ENCODE results near the gene AMBRA1.

The AMBRA1 gene

GRCh38 chr11:46478196-46478595, 115.6 kb downstream of the AMBRA1 start:
- peak in 1 of 51 donors; percentile 20 for DNase-seq

GRCh38 chr11:46477136-46477535, 116.7 kb downstream of the AMBRA1 start:
- no peak for DNase-seq

GRCh38 chr11:46475926-46476545, 117.8 kb downstream of the AMBRA1 start:
- DNase-seq, result no peak

- no peak for DNase-seq
These were observed 118.5 kb downstream of the AMBRA1 start for GRCh38 chr11:46475051-46475925.

- no peak for DNase-seq
These were observed 121.2 kb downstream of the AMBRA1 start for GRCh38 chr11:46472662-46472994.

- DNase-seq, result no peak
These were observed 121.7 kb downstream of the AMBRA1 start for GRCh38 chr11:46471943-46472661.

GRCh38 chr11:46469926-46470325, 123.9 kb downstream of the AMBRA1 start:
- no peak for DNase-seq

GRCh38 chr11:46465683-46466082, 128.1 kb downstream of the AMBRA1 start:
- DNase-seq, result no peak

- DNase-seq, result no peak
These were observed 130.0 kb downstream of the AMBRA1 start for GRCh38 chr11:46463701-46464421.

- DNase-seq, result no peak
These were observed 132.3 kb downstream of the AMBRA1 start for GRCh38 chr11:46461461-46461927.

GRCh38 chr11:46458491-46458890, 135.3 kb downstream of the AMBRA1 start:
- no peak for DNase-seq

GRCh38 chr11:46457659-46458424, 136.0 kb downstream of the AMBRA1 start:
- no peak for DNase-seq

- peak in 1 of 51 donors; percentile 49 for DNase-seq
These were observed 136.8 kb downstream of the AMBRA1 start for GRCh38 chr11:46457021-46457420.

GRCh38 chr11:46456269-46457001, 137.4 kb downstream of the AMBRA1 start:
- peak in 1 of 51 donors; percentile 3 for DNase-seq

GRCh38 chr11:46455834-46456233, 138.0 kb downstream of the AMBRA1 start:
- DNase-seq, result no peak

GRCh38 chr11:46452918-46453517, 140.8 kb downstream of the AMBRA1 start:
- no peak for DNase-seq

- no peak for DNase-seq
These were observed 142.1 kb downstream of the AMBRA1 start for GRCh38 chr11:46451759-46452158.

- DNase-seq, result peak in 1 of 51 donors; percentile 21
These were observed 142.9 kb downstream of the AMBRA1 start for GRCh38 chr11:46450846-46451477.

- no peak for DNase-seq
These were observed 146.3 kb downstream of the AMBRA1 start for GRCh38 chr11:46447544-46447943.

All from hypothalamus (tissue), 51 donors.